Ureter (tissue), 1 donor: ENCODE results near the gene C1orf141. TPM values are rescaled to one million over a fixed set of nuclear protein-coding genes. Genes with fewer than 3 reads are reported as not detected.
A peak's percentile ranks its signal among the peaks of the same experiment; 100 is the strongest.
"Not testable (repeated sequence)": the region's sequence is repeated elsewhere in the genome, so short reads cannot be mapped to it uniquely, and the experiment has no call there.

Source experiments
- DNase-seq: peaks from one replicate; pipeline ENCODE4 v3.0.0-alpha.2; 2020; ENCODE audit warnings: low spot score
- total RNA-seq: library from RNA; stranded (reverse); gene quantifications from one replicate; pipeline ENCODE4 v1.2.4, GENCODE V29; 2023
- donor health status: DM: yes; HTN: yes; CAD: no.

Gene C1orf141
- total RNA-seq, 1 donor from 2014 or later: not detected

- DNase-seq: no peak
Measured at GRCh38 chr1:67085326-67085725, 49.4 kb downstream of the C1orf141 start.

DNA sequence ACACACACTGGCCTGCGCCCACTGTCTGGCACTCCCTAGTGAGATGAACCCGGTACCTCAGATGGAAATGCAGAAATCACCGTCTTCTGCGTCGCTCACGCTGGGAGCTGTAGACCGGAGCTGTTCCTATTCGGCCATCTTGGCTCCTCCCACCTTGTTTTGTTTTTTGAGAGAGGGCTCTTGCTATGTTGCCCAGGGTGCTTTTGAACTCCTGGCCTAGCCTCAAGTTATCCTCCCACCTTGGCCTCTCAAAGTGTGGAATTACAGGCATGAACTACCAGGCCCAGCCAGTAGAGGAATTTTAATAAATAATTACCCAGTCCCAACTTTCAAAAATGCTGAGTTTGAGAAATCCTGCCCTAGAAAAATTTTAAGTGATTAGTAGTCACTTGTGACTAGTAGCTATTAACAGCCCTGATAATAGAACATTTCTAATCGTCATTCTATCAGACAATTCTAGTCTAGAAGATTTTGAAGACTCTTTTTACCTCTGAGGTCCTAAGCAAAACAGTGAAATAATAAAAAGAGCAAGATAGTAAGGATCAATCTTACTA lies 49.9 kb downstream of the C1orf141 start:
- no peak for DNase-seq

- DNase-seq: no peak
Measured at GRCh38 chr1:67078291-67078690, 56.5 kb downstream of the C1orf141 start.

DNA sequence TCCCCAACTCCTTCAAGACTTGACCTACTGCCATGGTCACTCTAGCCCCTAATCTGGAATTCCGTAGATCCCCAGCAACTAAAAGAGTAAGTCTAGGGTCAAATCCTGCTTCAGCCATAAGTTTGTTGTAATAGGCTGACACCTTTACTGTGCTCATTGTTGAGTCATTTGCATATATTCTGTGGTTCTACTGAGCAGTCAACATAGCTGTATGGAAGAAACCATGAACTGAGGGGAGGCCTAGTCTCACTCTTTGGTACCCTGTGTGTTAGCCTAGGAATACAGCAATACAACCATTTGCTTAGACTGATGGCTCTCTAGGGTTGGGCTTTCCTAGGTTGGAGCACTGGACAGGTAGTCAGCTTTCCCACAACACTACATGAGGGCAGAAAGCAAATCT lies 57.2 kb downstream of the C1orf141 start:
- no peak for DNase-seq

DNA sequence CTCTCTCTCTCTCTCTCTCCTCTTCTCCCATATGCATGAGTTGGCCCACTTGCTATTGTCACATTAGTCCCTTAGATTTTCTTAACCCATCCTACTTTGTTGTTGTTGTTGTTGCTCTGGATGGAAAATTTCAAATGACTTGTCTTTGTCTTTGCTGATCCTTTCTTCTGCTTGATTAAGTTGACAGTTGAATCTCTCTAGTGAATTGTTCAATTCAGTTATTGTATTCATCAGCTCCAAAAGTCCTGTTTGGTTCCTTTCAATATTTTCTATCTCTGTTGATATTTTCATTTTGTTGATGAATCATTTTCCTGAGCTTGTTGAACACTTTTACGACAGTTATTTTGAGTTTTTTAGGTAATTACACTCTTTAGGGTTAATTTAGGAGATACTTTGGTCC lies 62.0 kb downstream of the C1orf141 start:
- DNase-seq: no peak

DNA sequence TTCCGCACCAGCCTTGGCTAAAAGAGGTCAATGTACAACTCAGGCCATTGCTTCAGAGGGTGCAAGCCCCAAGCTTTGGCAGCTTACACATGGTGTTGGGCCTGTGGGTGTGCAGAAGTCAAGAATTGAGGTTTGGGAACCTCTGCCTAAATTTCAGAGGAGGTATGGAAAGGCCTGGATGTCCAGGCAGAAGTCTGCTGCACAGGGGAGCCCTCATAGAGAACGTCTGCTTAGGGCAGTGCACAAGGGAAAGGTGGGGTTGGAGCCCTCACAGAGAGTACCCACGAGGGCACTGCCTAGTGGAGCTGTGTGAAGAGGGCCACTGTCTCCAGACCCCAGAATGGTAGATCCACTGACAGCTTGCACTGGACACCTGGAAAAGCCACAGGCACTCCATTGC lies 67.1 kb downstream of the C1orf141 start:
- DNase-seq: not testable (repeated sequence)

DNA sequence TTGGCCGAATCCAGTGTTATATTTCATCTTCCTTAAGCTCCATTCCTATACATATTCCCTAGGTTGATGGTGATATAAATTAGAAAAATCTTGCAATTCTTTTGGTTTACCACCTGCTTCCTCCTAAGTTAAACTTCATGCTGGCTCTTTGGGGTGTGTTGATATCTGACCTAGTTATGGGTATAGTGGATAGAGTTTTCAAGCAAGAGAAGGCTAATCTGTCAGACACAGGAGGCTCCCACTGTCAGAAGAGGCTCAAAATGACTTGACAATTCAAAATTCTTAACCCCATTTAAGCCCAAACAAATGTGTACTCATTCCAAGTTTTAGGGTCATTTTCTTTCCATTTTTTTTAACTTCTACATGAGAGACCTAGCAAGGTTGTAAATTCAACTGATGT lies 72.4 kb downstream of the C1orf141 start:
- DNase-seq: no peak

DNA sequence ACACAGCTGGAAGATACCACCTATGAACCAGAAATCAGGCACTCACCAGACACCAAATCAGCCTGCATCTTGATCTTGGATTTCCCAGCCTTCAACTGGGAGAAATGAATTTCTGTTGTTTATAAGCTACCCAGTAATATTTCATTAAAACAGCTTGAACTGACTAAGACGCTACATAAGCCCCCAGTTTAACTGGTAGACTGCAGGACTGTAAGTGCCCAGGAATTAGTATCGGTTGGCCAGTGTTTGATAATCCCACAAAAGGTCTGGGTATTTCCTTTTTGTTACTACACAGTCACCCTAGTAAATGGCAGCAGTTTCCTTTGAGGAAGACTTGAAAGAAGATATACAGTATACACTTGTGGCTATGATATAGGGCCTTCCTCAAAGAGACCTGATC lies 73.5 kb downstream of the C1orf141 start:
- no peak for DNase-seq

- no peak for DNase-seq
Measured at GRCh38 chr1:67060811-67061218, 74.0 kb downstream of the C1orf141 start.

- no peak for DNase-seq
Measured at GRCh38 chr1:67059346-67059745, 75.4 kb downstream of the C1orf141 start.

DNA sequence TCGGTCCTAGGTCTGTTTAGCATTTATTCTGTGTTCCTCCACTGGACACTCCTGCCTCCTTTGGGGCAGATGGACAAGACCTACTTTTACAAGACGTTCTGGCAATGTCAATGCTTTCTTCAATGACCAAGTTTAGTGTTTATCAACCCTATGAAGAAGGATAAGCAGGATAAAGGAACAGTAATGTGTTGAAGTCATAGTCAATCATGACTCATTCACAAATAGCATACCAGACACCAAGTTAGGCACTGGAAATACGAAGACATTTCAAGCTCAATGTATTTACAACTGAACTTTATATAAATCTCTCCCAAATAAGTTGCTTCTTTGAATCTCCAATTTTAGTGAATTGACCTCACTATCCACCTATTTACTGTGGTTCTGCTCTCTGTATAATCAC lies 76.0 kb downstream of the C1orf141 start:
- no peak for DNase-seq

GRCh38 chr1:67058242-67058641 lies 76.5 kb downstream of the C1orf141 start:
- DNase-seq: no peak

DNA sequence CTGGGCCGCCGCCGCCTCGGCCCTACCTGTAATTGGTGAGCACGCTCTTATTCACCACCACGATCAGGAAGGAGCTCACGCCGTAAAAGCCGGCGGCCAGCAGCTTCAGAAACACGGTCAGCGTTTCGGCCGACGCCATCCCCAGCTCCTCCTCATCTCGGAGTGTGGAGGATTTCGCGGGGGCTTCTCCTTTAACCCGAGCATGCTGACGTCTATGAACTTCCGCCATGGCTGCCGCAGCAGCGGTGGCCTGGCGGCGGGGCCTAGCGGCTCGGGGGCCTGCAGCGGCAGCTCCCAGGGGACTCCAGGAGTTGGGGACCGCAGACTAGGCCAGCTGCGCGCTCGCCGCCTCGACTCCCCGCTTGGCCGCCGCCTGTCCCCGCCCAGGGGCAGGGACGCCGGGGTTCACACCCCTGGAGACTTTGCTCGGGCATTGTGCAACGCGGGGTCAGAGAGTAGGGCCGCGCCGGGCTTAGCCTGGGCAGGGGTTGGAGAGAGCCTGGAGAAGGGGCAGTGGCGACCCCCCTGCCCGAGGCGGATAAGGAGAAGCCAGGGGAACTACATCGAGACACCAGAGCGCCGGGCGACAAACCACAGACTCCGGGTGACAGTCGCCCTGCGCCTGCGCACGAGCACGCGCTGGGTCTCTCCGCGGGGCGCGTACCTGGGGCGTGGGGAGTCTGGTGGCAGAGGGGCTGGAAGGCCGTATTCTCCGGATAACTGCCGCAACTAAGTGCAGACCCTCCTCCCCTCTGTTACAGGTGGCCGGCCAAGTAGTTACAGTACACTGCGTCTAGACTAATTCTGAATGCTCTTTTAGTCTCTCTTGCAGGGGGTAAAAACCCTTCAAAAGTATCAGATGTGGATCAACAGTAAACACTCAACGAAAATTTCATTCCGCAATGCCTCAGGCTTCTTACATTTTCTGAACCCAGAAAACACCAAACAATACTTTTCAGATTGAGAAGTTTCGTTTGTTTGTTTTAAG lies 80.7 kb downstream of the C1orf141 start, which contains the start of gene SLC35D1:
Gene SLC35D1, minus strand, starts transcription at position 364 of the 988 bp plus-strand sequence. Its CDS starts 135 bp downstream, at position 229.
- DNase-seq: peak; percentile 70

- DNase-seq: peak; percentile 64
Measured at GRCh38 chr1:67053535-67053784, 81.3 kb downstream of the C1orf141 start.

DNA sequence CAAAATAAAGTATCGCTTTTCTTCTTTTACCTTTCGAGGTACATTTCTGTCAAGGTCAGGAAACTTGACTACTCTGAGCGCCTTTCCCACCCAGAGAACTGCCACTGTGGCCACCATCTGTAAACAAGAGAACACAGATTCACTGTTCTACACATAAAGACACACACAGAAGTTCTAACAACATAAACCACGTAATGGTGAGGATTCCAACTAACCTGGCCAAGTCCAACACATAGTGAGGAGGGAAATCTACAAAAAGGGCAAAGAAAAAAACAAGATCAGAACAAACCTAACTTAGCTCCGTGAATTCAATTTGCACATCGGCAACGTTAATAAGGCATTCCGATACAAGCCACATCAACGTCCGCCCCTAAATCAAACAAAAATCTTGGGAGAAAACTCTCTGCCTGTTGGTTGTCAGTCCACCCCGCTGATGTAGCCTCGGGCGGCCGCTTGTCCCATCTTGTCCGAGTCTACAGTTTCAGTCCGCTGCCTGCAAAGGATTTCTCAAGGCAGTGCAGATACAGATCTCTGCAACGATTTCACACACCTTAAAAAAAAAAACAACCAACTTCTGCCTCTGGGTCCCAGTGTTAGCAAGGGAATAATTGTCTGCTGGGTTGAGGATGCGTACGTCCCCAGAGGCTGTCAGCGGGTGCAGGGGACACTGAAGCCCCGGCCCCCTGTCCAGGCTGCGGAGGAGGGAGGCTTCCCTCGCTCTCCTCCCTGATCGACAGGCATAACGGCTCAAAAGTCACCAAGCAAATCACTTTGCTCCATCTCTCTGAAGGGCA lies 81.8 kb downstream of the C1orf141 start:
- DNase-seq: peak; percentile 76

GRCh38 chr1:67051196-67051595 lies 83.6 kb downstream of the C1orf141 start:
- no peak for DNase-seq

DNA sequence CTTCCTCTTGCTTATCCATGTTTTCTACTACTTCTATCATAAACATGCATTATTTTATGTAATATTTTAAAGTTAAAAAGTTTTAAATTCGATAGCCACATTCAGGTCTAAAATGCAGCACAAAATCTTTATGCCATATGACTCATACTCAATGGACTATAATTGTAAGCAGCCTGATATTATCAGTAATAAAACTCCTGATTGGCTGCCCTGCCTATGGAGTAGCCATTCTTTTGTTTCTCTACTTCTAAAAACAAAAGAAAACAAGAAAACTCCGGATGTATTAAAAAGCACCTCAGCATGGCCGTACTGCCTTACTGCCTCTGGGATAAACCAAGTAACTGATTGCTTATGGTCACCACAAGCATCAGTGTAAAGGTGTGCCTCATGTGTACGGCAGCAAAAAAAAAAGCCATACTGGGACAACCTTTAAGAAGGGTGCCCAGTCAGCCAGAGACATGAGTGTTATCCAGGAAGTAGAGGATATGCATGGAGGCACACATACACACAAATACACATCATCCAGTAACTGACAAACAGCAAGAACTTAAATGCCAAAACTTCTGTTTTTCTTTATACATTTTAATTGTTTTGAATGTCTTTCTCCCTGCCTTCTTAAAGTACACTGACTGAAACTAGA lies 90.0 kb downstream of the C1orf141 start:
- no peak for DNase-seq

DNA sequence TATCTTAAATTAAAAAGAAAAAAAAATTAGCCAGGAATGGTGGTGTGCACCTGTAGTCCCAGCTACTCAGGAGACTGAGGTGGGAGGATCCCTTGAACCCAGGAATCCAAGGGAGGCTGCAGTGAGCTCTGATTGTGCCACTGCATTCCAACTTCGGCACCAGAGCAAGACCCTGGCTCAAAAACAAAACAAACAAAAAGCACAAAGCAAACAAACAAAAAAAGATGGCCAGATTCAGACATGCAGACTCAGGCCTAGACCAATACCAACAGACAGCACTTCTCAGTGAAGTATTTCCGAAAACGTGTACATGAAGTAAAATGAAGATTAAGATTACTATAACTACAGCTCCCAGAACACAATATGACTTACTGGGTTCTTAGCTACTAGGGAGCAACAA lies 91.4 kb downstream of the C1orf141 start:
- no peak for DNase-seq
